Measurements from ENCODE around the gene TBX2. TPM values are rescaled to one million over a fixed set of nuclear protein-coding genes. Genes with fewer than 3 reads are reported as not detected.

The TBX2 gene
- total RNA-seq, 1 experiment from 2014 or later = not detected

DNA sequence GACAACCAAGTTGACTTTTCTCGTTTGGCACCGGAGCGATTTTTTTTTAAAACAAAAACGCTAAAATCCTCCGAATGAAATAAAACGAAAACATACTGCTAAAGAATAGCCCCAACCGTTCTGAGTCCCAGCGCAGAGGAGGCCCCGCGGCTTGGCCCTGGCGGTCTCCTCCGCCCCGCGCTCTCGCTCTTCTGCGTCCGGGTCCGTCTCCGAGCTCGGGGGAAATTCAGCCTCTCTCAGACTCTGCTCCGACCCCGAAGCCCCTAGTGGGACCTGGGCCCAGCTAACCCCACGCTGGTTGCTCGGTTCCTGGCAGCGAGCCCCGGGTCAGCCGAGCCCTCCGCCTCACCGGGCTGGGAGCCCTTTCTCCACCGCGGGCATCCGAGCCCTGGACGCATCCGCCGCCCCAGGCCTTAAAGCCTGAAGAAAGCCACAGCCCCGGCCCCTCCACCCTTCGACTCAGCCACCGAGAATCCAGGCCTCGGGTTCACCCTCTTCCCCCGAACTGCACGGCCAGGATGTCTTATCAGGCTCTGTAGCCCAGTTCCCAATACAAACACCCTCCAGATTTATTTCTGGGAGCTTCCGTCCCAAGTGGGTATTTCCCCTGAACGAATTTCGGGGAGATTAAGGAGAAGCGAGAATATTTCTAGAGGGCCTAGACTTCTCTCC lies 1.2 kb downstream of the TBX2 start:
- no peak overlapping the region for H3K9ac ChIP-seq (ENCODE audit: low read length)
- DNase-seq = no peak
- no peaks in the 10 kb centered on the region for H3K36me3 ChIP-seq (ENCODE audit: insufficient read depth, low read length)
- no peaks in the 10 kb centered on the region for H3K9me2 ChIP-seq (replicated peaks; ENCODE audit: insufficient read depth, low read length)
- no peak overlapping the region for H3K27ac ChIP-seq (ENCODE audit: low read length)
- no peak overlapping the region for H2AFZ ChIP-seq (ENCODE audit: low read length)
- H4K20me1 ChIP-seq (ENCODE audit: insufficient read depth, low read depth, low read length) = no peaks in the 10 kb centered on the region
- H3K4me1 ChIP-seq (ENCODE audit: low read length) = no peaks in the 10 kb centered on the region
- H3K79me2 ChIP-seq (ENCODE audit: low read length) = no peaks in the 10 kb centered on the region
- H3K4me3 ChIP-seq (ENCODE audit: low read length) = no peak overlapping the region
- H3K9me3 ChIP-seq (ENCODE audit: low read length) = no peaks in the 10 kb centered on the region
- no peak overlapping the region for H3K4me2 ChIP-seq (ENCODE audit: low read depth, low read length, poor library complexity, severe bottlenecking)
- no peaks in the 10 kb centered on the region for H3K27me3 ChIP-seq (ENCODE audit: low read length)

DNA sequence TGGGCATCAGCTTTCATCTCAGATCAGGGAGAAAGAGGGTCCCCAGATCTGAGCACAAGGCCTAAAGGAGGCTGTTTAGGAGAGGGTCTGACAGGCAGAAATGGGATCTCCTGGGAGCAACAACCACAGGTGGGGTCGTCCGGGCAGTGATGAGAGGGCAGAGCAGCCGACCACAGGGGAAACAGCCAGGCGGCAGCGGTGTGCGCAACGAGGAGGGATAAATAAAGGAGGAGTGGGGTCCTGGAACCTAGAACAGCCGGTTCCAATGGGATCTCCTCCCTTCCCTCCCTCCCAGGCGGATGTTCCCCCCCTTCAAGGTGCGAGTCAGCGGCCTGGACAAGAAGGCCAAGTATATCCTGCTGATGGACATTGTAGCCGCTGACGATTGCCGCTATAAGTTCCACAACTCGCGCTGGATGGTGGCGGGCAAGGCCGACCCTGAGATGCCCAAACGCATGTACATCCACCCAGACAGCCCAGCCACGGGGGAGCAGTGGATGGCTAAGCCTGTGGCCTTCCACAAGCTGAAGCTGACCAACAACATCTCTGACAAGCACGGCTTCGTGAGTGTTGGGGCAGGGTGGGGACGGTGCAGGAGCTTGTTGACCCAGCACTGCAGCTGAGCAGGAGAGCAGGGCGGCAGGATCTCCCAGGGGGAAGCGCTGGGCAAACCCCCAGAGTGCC lies 1.9 kb downstream of the TBX2 start:
- Histone ChIP-seq H3K4me2 (ENCODE audit: low read depth, low read length, poor library complexity, severe bottlenecking) (no peak overlapping the region), H3K9me2 (replicated peaks; ENCODE audit: insufficient read depth, low read length) (no peaks in the 10 kb centered on the region), H3K4me1 (ENCODE audit: low read length) (no peaks in the 10 kb centered on the region), H2AFZ (ENCODE audit: low read length) (no peak overlapping the region), H3K27ac (ENCODE audit: low read length) (no peak overlapping the region), H3K4me3 (ENCODE audit: low read length) (no peak overlapping the region), H3K27me3 (ENCODE audit: low read length) (no peaks in the 10 kb centered on the region), H4K20me1 (ENCODE audit: insufficient read depth, low read depth, low read length) (no peaks in the 10 kb centered on the region), H3K9ac (ENCODE audit: low read length) (no peak overlapping the region), H3K36me3 (ENCODE audit: insufficient read depth, low read length) (no peaks in the 10 kb centered on the region), H3K9me3 (ENCODE audit: low read length) (no peaks in the 10 kb centered on the region), H3K79me2 (ENCODE audit: low read length) (no peaks in the 10 kb centered on the region)
- DNase-seq = no peak

DNA sequence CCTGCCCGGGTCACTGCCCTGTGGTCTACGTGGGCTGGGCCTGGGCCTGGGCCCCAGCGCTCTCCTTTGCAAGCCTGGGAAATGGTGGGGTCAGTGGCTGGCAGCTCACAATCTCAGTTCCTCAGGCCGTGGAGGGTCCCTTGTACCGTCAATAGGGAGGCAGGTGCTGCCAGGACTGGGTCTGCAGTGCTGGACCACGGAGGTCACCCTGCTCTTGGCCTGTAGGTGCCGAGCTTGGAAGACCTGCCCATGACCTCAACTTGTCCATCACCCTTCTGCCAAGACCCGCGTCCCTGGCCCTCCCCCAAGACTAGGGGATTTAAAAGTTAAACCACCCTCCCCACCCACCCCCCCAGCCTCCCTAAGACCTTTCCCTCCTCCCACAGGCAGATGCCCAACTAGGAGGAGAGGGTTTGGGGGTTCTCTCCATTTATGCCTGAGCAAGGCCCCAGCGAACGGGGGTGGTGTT lies 2.5 kb downstream of the TBX2 start:
- Histone ChIP-seq H3K9me2 (replicated peaks; ENCODE audit: insufficient read depth, low read length) (no peaks in the 10 kb centered on the region), H3K79me2 (ENCODE audit: low read length) (no peaks in the 10 kb centered on the region), H3K9me3 (ENCODE audit: low read length) (no peaks in the 10 kb centered on the region), H3K4me1 (ENCODE audit: low read length) (no peaks in the 10 kb centered on the region), H3K36me3 (ENCODE audit: insufficient read depth, low read length) (no peaks in the 10 kb centered on the region), H3K9ac (ENCODE audit: low read length) (no peak overlapping the region), H3K4me2 (ENCODE audit: low read depth, low read length, poor library complexity, severe bottlenecking) (no peak overlapping the region), H4K20me1 (ENCODE audit: insufficient read depth, low read depth, low read length) (no peaks in the 10 kb centered on the region), H3K4me3 (ENCODE audit: low read length) (no peak overlapping the region), H2AFZ (ENCODE audit: low read length) (no peak overlapping the region), H3K27ac (ENCODE audit: low read length) (no peak overlapping the region), H3K27me3 (ENCODE audit: low read length) (no peaks in the 10 kb centered on the region)
- DNase-seq = no peak

DNA sequence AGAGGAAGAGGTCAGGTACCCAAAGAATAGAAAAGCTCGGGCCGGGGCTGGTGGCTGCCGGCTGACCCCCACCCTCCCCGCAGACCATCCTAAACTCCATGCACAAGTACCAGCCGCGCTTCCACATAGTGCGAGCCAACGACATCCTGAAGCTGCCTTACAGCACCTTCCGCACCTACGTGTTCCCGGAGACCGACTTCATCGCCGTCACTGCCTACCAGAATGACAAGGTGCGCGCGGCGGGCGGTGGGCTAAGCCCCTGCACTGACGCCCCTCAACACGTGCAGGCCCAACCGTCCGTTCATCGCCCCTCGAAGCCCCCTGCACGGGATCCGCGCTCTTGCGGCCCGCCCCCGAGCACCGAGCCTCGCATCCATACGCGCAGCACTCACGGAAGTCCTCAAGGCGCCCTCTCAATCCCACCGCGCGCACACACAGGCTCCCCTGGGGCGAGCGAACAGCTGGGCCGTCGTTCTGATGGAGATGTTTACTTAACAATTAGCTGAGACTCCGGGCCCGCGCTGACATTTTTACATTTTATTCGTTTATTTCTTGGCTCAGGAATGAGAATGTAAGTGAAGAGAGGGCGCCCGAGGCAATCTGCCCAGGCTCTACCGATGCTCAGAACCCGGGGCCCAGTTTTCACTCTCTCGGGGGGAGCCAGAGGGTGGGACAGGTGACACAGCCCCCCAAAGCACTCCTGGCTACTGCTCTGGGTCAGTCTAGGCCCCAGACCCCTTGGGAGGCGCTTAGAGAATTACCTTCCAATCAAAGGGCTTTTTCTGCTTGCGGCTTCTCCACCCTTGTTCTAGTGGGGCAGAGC lies 3.5 kb downstream of the TBX2 start:
- Histone ChIP-seq H3K4me1 (ENCODE audit: low read length) (no peaks in the 10 kb centered on the region), H3K9me3 (ENCODE audit: low read length) (no peaks in the 10 kb centered on the region), H3K79me2 (ENCODE audit: low read length) (no peaks in the 10 kb centered on the region), H2AFZ (ENCODE audit: low read length) (no peak overlapping the region), H3K27ac (ENCODE audit: low read length) (no peak overlapping the region), H3K9me2 (replicated peaks; ENCODE audit: insufficient read depth, low read length) (no peaks in the 10 kb centered on the region), H4K20me1 (ENCODE audit: insufficient read depth, low read depth, low read length) (no peaks in the 10 kb centered on the region), H3K4me3 (ENCODE audit: low read length) (no peak overlapping the region), H3K4me2 (ENCODE audit: low read depth, low read length, poor library complexity, severe bottlenecking) (no peak overlapping the region), H3K36me3 (ENCODE audit: insufficient read depth, low read length) (no peaks in the 10 kb centered on the region), H3K27me3 (ENCODE audit: low read length) (no peaks in the 10 kb centered on the region), H3K9ac (ENCODE audit: low read length) (no peak overlapping the region)
- DNase-seq = no peak

DNA sequence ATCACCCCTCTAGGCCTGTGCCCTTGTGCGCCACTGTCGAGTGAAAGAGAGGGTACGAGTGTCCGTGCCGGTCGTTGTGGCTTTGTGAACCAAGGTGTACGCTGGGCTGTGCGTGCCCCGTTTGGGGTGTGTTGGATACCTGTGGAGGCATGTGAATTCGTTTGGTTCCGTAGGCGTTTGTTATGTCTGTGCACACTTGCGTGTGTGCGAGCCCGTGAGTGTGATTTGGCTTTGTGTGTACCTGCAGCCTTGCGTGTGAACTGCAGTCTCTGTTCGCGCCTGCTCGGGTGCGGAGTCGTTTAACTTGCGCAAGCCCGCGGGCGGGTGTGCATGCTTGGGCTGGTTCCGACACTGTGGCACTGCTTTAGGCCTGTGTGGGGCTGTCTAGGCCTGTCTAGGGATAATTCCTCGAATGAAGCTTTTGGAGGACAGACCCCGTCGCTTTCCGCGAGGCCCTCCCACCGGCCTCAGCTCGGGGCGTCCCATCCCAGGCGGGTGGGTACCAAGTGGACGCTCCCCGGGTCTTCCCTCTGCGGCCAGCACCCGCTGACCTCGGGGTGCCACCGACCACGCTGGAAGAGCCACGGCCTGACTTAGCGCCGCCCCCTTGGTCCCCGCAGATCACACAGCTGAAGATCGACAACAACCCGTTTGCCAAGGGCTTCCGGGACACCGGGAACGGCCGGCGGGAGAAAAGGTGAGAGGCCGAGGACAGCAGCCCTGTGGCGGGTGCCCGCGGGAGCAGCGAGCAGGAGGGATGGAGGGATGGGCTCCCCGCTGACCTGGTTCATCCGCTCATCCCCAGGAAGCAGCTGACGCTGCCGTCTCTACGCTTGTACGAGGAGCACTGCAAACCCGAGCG lies 4.4 kb downstream of the TBX2 start:
- H3K9ac ChIP-seq (ENCODE audit: low read length) = no peak overlapping the region
- no peak overlapping the region for H3K4me2 ChIP-seq (ENCODE audit: low read depth, low read length, poor library complexity, severe bottlenecking)
- H3K9me2 ChIP-seq (replicated peaks; ENCODE audit: insufficient read depth, low read length) = no peaks in the 10 kb centered on the region
- H4K20me1 ChIP-seq (ENCODE audit: insufficient read depth, low read depth, low read length) = no peaks in the 10 kb centered on the region
- no peak overlapping the region for H3K27ac ChIP-seq (ENCODE audit: low read length)
- H3K4me3 ChIP-seq (ENCODE audit: low read length) = no peak overlapping the region
- peaks cover 2% of the 10 kb centered on the region for H3K4me1 ChIP-seq (ENCODE audit: low read length)
- no peak overlapping the region for H2AFZ ChIP-seq (ENCODE audit: low read length)
- H3K27me3 ChIP-seq (ENCODE audit: low read length) = no peaks in the 10 kb centered on the region
- H3K79me2 ChIP-seq (ENCODE audit: low read length) = no peaks in the 10 kb centered on the region
- H3K36me3 ChIP-seq (ENCODE audit: insufficient read depth, low read length) = no peaks in the 10 kb centered on the region
- no peaks in the 10 kb centered on the region for H3K9me3 ChIP-seq (ENCODE audit: low read length)
- DNase-seq = no peak

DNA sequence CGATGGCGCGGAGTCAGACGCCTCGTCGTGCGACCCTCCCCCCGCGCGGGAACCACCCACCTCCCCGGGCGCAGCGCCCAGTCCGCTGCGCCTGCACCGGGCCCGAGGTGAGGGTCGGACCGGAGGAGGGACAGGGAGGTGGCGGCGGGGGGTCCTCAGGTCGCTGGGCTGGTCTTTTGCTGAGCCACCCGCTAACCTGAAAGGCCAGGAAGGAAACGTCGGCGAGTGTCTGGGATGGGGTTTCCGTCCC lies 4.9 kb downstream of the TBX2 start:
- Histone ChIP-seq H3K27ac (ENCODE audit: low read length) (no peak overlapping the region), H3K27me3 (ENCODE audit: low read length) (no peaks in the 10 kb centered on the region), H3K4me3 (ENCODE audit: low read length) (no peak overlapping the region), H3K9me3 (ENCODE audit: low read length) (no peaks in the 10 kb centered on the region), H3K9me2 (replicated peaks; ENCODE audit: insufficient read depth, low read length) (no peaks in the 10 kb centered on the region), H3K36me3 (ENCODE audit: insufficient read depth, low read length) (no peaks in the 10 kb centered on the region), H3K9ac (ENCODE audit: low read length) (no peak overlapping the region), H2AFZ (ENCODE audit: low read length) (no peak overlapping the region), H3K4me1 (ENCODE audit: low read length) (peaks cover 5% of the 10 kb centered on the region), H3K79me2 (ENCODE audit: low read length) (no peaks in the 10 kb centered on the region), H3K4me2 (ENCODE audit: low read depth, low read length, poor library complexity, severe bottlenecking) (no peak overlapping the region), H4K20me1 (ENCODE audit: insufficient read depth, low read depth, low read length) (no peaks in the 10 kb centered on the region)
- DNase-seq = no peak

DNA sequence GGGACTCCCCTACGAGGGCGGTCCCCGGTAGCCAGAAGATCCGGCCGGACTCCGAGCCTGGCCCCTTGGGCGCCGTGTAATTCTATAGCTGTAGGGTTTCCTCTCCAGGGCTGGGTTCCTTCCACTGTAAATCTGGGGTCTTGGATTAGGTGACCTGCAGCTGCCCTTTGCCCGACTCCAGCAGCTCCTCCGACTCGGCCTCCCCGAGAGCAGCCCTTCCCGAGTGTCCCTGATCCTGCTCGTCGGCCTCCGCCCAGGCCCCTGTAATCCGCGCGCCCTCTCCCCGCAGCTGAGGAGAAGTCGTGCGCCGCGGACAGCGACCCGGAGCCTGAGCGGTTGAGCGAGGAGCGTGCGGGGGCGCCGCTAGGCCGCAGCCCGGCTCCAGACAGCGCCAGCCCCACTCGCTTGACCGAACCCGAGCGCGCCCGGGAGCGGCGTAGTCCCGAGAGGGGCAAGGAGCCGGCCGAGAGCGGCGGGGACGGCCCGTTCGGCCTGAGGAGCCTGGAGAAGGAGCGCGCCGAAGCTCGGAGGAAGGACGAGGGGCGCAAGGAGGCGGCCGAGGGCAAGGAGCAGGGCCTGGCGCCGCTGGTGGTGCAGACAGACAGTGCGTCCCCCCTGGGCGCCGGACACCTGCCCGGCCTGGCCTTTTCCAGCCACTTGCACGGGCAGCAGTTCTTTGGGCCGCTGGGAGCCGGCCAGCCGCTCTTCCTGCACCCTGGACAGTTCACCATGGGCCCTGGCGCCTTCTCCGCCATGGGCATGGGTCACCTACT lies 5.5 kb downstream of the TBX2 start:
- Histone ChIP-seq H2AFZ (ENCODE audit: low read length) (no peak overlapping the region), H3K4me3 (ENCODE audit: low read length) (no peak overlapping the region), H3K4me2 (ENCODE audit: low read depth, low read length, poor library complexity, severe bottlenecking) (no peak overlapping the region), H3K36me3 (ENCODE audit: insufficient read depth, low read length) (no peaks in the 10 kb centered on the region), H3K27me3 (ENCODE audit: low read length) (no peaks in the 10 kb centered on the region), H3K4me1 (ENCODE audit: low read length) (peaks cover 5% of the 10 kb centered on the region), H4K20me1 (ENCODE audit: insufficient read depth, low read depth, low read length) (no peaks in the 10 kb centered on the region), H3K27ac (ENCODE audit: low read length) (no peak overlapping the region), H3K79me2 (ENCODE audit: low read length) (no peaks in the 10 kb centered on the region), H3K9me2 (replicated peaks; ENCODE audit: insufficient read depth, low read length) (no peaks in the 10 kb centered on the region), H3K9me3 (ENCODE audit: low read length) (no peaks in the 10 kb centered on the region), H3K9ac (ENCODE audit: low read length) (no peak overlapping the region)
- DNase-seq = no peak
